ENCODE measurements around the gene CCDC6. TPM values are rescaled to one million over a fixed set of nuclear protein-coding genes. Genes with fewer than 3 reads are reported as not detected.

Gene CCDC6
- total and polyA plus RNA-seq, 11 donors = 3.7 to 47.1 (median 17.4) TPM

- ATAC-seq = no peak
- DNase-seq = no peak
- Histone ChIP-seq H3K27me3 (no peaks in the 10 kb centered on the region), H3K4me1 (peaks cover 0 to 22% (median 6%) of the 10 kb centered on the region in 12 donors), H3K9me3 (no peaks in the 10 kb centered on the region), H3K4me3 (no peak overlapping the region), H3K27ac (no peak overlapping the region), H3K36me3 (peaks cover 0 to 65% (median 49%) of the 10 kb centered on the region in 9 donors)
- 91 to 96% (median 95%) methylated on average over 7 of the region's 7 CpGs for WGBS, 4 donors
- intact Hi-C loops (cut with DNase I) = loop anchor here in 1 of 10 donors (5.0 kb wide), 1 partner anchor 575 kb away; no protein-coding TSS in a partner anchor
- TF ChIP-seq CTCF (IDR thresholded peaks at IDR 0.05) (no peak), POLR2A (IDR thresholded peaks at IDR 0.05) (no peak)
These were observed 93.7 kb downstream of the CCDC6 start for GRCh38 chr10:59812519-59813122.

GRCh38 chr10:59809644-59809974, 96.7 kb downstream of the CCDC6 start:
- no peaks in the 10 kb centered on the region for H3K9me3 ChIP-seq
- TF ChIP-seq POLR2A (IDR thresholded peaks at IDR 0.05) = no peak
- TF ChIP-seq CTCF (IDR thresholded peaks at IDR 0.05) = no peak
- peaks cover 0 to 20% (median 2%) of the 10 kb centered on the region in 12 donors for H3K4me1 ChIP-seq
- WGBS, 4 donors = 95 to 99% (median 98%) methylated on average over 2 of the region's 2 CpGs
- DNase-seq (no peak), ATAC-seq (no peak)
- no peak overlapping the region for H3K4me3 ChIP-seq
- no peaks in the 10 kb centered on the region for H3K27me3 ChIP-seq
- peaks cover 0 to 92% (median 76%) of the 10 kb centered on the region in 9 donors for H3K36me3 ChIP-seq
- H3K27ac ChIP-seq = no peak overlapping the region
- intact Hi-C loops (cut with DNase I) = loop anchor here in 9 of 10 donors (1.0 to 10.0 kb wide), 5 partner anchors 102 to 575 kb away; partner anchors contain the start of gene SLC16A9 (in 1 of the 9)

- 61 to 72% (median 66%) methylated on average over 5 of the region's 5 CpGs for WGBS, 4 donors
- peaks cover 0 to 95% (median 79%) of the 10 kb centered on the region in 9 donors for H3K36me3 ChIP-seq
- peaks cover 0 to 20% (median 2%) of the 10 kb centered on the region in 12 donors for H3K4me1 ChIP-seq
- peak overlapping the region in 3 of 12 donors; percentile 30 to 51 (median 32) for H3K27ac ChIP-seq
- TF ChIP-seq POLR2A (IDR thresholded peaks at IDR 0.05) (no peak), CTCF (IDR thresholded peaks at IDR 0.05) (peak; percentile 50 to 75 (median 64))
- DNase-seq = peak; percentile 68 to 87 (median 81)
- peak; percentile 45 to 82 (median 76) for ATAC-seq
- H3K27me3 ChIP-seq = no peaks in the 10 kb centered on the region
- no peak overlapping the region for H3K4me3 ChIP-seq
- intact Hi-C loops (cut with DNase I) = loop anchor here in 9 of 10 donors (1.0 to 10.0 kb wide), 5 partner anchors 102 to 574 kb away; partner anchors contain the start of gene SLC16A9 (in 1 of the 9)
- no peaks in the 10 kb centered on the region for H3K9me3 ChIP-seq
These were observed 97.3 kb downstream of the CCDC6 start for GRCh38 chr10:59808896-59809643.
